ENCODE measurements around the gene ARMC6.

- no peak for TF ChIP-seq CTCF (IDR thresholded peaks at IDR 0.05)
- no peak for TF ChIP-seq POLR2A (IDR thresholded peaks at IDR 0.05)
These were observed 65.6 kb downstream of the ARMC6 start for GRCh38 chr19:19098703-19099632.
